HepG2 (cell line): ENCODE results near the gene SULT2B1. TPM values are rescaled to one million over a fixed set of nuclear protein-coding genes. Genes with fewer than 3 reads are reported as not detected.

ENCODE experiments used
- ATF4 ChIP-seq, 2 experiments: fragments of 450-650 bp in 1 of 2; sonication (generic) in 1 of 2; formaldehyde crosslinking; IDR thresholded peaks; 2 replicates each; pipeline versions ENCODE4 v1.5.0 to v1.8.0; 2020 to 2022; ENCODE audit warnings: mild to moderate bottlenecking in 1 of 2, missing genetic modification reagents in 1 of 2
- CREB1 ChIP-seq, 2 experiments: fragments of 450-650 bp in 1 of 2; IDR thresholded peaks; 2 replicates each; pipeline ENCODE4 v1.6.1; 2016 to 2017; ENCODE audit warnings: control low read depth in 1 of 2, mild to moderate bottlenecking in 1 of 2, missing compliant biosample characterization in 1 of 2, missing genetic modification characterization in 1 of 2
- DRAP1 ChIP-seq: IDR thresholded peaks from 2 replicates; pipeline ENCODE4 v1.6.1; 2016; ENCODE audit warnings: missing genetic modification reagents, missing compliant biosample characterization
- PRDM4 ChIP-seq: sonication (generic); formaldehyde crosslinking; IDR thresholded peaks from 2 replicates; pipeline ENCODE4 v1.9.0; 2021; ENCODE audit warnings: missing genetic modification reagents, borderline replicate concordance
- REST ChIP-seq, 2 experiments: IDR thresholded peaks; 2 replicates each; pipeline ENCODE4 v1.6.1; 2011 to 2012; ENCODE audit warnings: low read length in 2 of 2, borderline replicate concordance in 1 of 2, low read depth in 1 of 2, mild to moderate bottlenecking in 1 of 2, moderate library complexity in 1 of 2
- SOX13 ChIP-seq, 3 experiments: fragments of 450-650 bp in 1 of 3; sonication (generic) in 1 of 3; formaldehyde crosslinking in 1 of 3; IDR thresholded peaks in 2 of 3; conservative IDR thresholded peaks in 1 of 3; 2 replicates each; pipeline versions ENCODE4 v1.5.0 to v1.6.1; 2016 to 2020; ENCODE audit warnings: antibody characterized with exemption in 1 of 3, mild to moderate bottlenecking in 1 of 3, missing compliant biosample characterization in 1 of 3, missing genetic modification reagents in 1 of 3, moderate library complexity in 1 of 3
- TSC22D2 ChIP-seq: sonication (generic); formaldehyde crosslinking; IDR thresholded peaks from 2 replicates; pipeline ENCODE4 v1.5.1; 2020; ENCODE audit warnings: missing genetic modification reagents, mild to moderate bottlenecking, borderline replicate concordance
- YEATS4 ChIP-seq: sonication (generic); formaldehyde crosslinking; IDR thresholded peaks from 2 replicates; pipeline ENCODE4 v1.4.0; 2020; ENCODE audit warnings: missing genetic modification reagents, borderline replicate concordance
- ZFP41 ChIP-seq: sonication (generic); formaldehyde crosslinking; IDR thresholded peaks from 2 replicates; pipeline ENCODE4 v1.4.0; 2020; ENCODE audit warnings: mild to moderate bottlenecking, missing genetic modification reagents, borderline replicate concordance
- ZNF337 ChIP-seq: sonication (generic); formaldehyde crosslinking; IDR thresholded peaks from 2 replicates; pipeline ENCODE4 v1.5.1; 2020; ENCODE audit warnings: missing genetic modification reagents, low read depth, mild to moderate bottlenecking, borderline replicate concordance
- ZNF552 ChIP-seq: sonication (generic); formaldehyde crosslinking; IDR thresholded peaks from 2 replicates; pipeline ENCODE4 v1.9.0; 2022; ENCODE audit warnings: missing genetic modification reagents, mild to moderate bottlenecking, borderline replicate concordance
- ZNF563 ChIP-seq: sonication (generic); formaldehyde crosslinking; IDR thresholded peaks from 2 replicates; pipeline ENCODE4 v1.8.0; 2022; ENCODE audit warnings: mild to moderate bottlenecking, moderate library complexity, missing genetic modification reagents
- ZNF580 ChIP-seq: IDR thresholded peaks from 2 replicates; pipeline ENCODE4 v1.6.1; 2016; ENCODE audit warnings: low read depth, borderline replicate concordance
- ZNF639 ChIP-seq: conservative IDR thresholded peaks from 2 replicates; pipeline ENCODE4 v1.6.1; 2018; ENCODE audit warnings: missing genetic modification reagents
- polyA plus RNA-seq, 8 experiments: library from polyadenylated mRNA; depleted of rRNA in 3 of 8; stranded (reverse) in 7 of 8; unstranded in 1 of 8; fragments of >200 nt; fragmentation: Illumina TruSeq in 4 of 8; extraction: Trizol in 4 of 8; gene quantifications; 2 replicates each; pipeline versions ENCODE4 v1.2.1 to v1.2.3, GENCODE V29; 2011 to 2016; ENCODE audit warnings: low read depth in 4 of 8, missing spikeins in 1 of 8, mixed read lengths in 1 of 8; ENCODE audit not compliant: insufficient read depth in 1 of 8
- total RNA-seq, 5 experiments: library from RNA; depleted of rRNA; stranded (reverse); fragments of >200 nt; fragmentation: Illumina TruSeq; extraction: Trizol; gene quantifications; 2 replicates each; pipeline ENCODE4 v1.2.3, GENCODE V29; 2016; ENCODE audit warnings: low read depth in 1 of 5
- TF ChIP-seq, protein P1 (sequence below): sonication (generic); formaldehyde crosslinking; IDR thresholded peaks from 2 replicates; pipeline ENCODE4 v1.8.1; 2023; ENCODE audit warnings: missing genetic modification reagents, mild to moderate bottlenecking, borderline replicate concordance

Gene SULT2B1
- total and polyA plus RNA-seq, 2 of the 13 experiments (the other 11 are each of a cell fraction or from before 2014, with no cell fraction given), result 0.13 TPM; not detected in 1

DNA sequence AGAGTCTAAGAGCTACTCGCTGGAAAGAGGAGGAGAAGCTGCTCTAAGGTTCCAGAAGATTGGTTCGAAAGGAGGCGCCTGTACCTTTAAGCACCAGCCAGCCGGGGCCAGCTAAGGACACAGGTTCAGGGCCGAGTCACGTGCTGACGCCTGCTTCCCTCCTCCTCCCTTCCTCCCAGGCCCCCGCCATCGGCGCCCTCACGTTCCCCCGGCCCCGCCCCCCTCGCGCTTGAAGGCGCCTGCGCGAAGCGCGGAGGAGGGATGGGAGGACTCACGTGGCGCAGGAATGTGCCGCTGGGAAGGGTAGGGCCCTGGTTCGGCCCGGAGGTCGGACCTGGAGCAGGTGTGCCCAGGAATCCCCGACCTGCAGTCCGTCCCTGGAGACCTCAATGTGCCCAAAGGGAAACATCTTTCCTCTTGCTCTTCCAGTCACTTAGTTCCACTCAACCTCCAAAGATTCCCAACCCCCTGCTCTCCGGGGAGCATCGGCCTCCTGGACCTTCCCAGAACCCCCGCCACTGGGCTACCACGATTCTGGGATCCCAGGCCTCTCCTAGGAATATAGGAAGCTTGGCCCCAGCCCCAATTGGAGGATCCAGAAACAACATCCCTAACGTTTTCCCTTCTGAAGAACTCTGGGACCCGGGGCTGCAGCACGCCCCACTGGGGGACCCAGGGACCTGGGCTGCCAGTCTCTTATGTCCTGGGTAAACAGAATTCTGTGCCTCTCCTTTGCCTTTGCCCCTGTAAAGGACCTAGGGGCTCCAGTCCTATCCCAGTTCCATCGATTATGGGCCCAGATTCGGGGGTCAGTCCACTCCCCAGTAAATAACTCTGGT is 82.7 kb downstream of the SULT2B1 start (continued):
- TF ChIP-seq REST (IDR thresholded peaks at IDR 0.05; ENCODE audit: borderline replicate concordance in 1 of 2, low read depth in 1 of 2, low read length in 2 of 2) (peak in 1 of 2 experiments; percentile 10; a peak in 1 of 4 replicates), ZNF337 (no peak), YEATS4 (peak; percentile 65; the same call in 1 of the 2 replicates), CREB1 (IDR thresholded peaks at IDR 0.05) (no peak), CREB1 (CRISPR knock-in tag; IDR thresholded peaks at IDR 0.05) (no peak), TSC22D2 (CRISPR knock-in tag) (no peak), ZNF552 (no peak), ZNF563 (CRISPR knock-in tag) (peak; percentile 79; the same call in 1 of the 2 replicates), DRAP1 (CRISPR knock-in tag) (no peak), ZNF580 (CRISPR knock-in tag) (0 out of 2 replicates have a peak, but pooled peaks have one; percentile 79), SOX13 (IDR thresholded peaks at IDR 0.05) (no peak), SOX13 (CRISPR knock-in tag; conservative IDR thresholded peaks at IDR 0.05 in 1 of 2, IDR thresholded peaks at IDR 0.05 in 1 of 2) (peak in 1 of 2 experiments; percentile 54; a peak in 1 of 4 replicates), PRDM4 (CRISPR knock-in tag) (no peak), ZNF639 (CRISPR knock-in tag) (no peak), ATF4 (CRISPR knock-in tag; IDR thresholded peaks at IDR 0.05) (no peak), ZFP41 (CRISPR knock-in tag) (no peak)
- TF ChIP-seq, protein P1, sequence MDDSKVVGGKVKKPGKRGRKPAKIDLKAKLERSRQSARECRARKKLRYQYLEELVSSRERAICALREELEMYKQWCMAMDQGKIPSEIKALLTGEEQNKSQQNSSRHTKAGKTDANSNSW (CRISPR knock-in tag), result no peak
